ENCODE measurements around the gene CFAP251.
"Not testable (repeated sequence)": the region's sequence is repeated elsewhere in the genome, so short reads cannot be mapped to it uniquely, and the experiment has no call there.

CFAP251 gene

DNA sequence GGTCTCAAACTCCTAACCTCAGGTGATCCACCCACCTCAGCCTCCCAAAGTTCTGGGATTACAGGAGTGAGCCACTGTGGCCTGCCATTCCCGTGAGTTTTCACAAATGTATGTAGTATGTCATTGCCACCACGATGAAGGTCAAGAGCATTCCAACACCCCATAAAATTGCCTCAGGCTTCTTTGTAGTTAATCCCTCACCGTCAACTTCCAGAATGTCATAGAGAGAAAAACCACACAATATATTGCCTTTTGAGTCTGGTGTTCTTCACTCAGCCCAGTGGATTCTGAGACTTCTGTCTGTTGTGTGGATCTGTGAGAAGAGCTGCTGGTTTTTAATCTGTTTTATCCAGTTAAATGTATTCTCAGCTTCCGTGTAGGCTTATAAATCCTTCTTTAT is 12.6 kb upstream of the CFAP251 start:
- no peak for ATAC-seq

- no peak for ATAC-seq
These were observed 9.7 kb upstream of the CFAP251 start for GRCh38 chr12:121908702-121909101.

DNA sequence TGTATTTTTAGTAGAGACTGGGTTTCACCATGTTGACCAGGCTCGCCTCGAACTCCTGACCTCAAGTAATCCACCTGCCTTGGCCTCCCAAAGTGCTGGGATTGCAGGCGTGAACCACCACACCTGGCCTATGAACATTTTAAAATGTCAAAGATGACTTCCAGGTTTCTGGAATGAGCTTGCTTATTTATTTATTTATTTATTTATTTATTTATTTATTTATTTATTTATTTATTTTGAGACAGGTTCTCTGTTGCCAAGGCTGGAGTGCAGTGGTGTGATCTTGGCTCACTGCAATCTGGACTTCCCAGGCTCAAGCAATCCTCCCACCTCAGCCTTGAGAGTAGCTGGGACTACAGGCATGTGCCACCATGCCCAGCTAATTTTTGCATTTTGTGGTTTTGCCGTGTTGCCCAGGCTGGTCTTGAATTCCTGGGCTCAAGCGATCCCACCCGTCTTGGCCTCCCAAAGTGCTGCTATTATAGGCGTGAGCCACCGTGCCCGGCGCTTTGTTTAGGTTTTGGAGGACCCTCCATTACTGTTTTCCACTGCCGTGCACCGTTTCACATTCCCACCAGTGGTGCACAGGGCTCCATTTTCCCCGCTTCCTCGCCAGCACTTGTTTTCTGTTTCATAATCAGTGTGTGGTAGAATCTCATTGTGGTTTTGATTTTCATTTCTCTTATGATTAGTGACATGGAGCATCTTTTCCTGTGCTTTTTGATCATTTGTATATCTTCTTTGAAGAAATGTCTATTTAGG is 6.4 kb upstream of the CFAP251 start:
- peak in 1 of 2 donors; percentile 64 for ATAC-seq

GRCh38 chr12:121915841-121916321 is 2.5 kb upstream of the CFAP251 start:
- ATAC-seq: no peak

DNA sequence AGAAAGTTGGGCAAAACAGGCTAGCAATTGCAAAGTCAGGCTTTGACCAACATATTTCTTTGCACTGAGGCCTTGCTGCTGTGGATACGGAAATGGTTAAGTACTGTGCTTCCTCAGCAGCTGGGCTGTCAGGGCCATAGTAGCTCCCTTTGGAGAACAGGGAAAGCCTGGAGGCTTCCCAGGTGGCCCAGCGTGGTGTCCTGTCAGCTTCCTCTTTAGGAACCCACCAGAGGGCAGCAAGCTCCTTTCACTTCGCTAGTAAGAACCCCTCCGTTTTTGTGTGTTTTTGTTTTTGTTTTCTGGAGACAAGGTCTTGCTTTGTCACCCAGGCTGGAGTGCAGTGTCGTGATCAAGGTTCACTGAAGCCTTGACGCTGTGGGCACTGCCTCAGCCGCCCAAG is 1.7 kb upstream of the CFAP251 start:
- no peak for ATAC-seq

- ATAC-seq: peak in 1 of 2 donors; percentile 30
These were observed 267 bp downstream of the CFAP251 start for GRCh38 chr12:121918679-121919038.

DNA sequence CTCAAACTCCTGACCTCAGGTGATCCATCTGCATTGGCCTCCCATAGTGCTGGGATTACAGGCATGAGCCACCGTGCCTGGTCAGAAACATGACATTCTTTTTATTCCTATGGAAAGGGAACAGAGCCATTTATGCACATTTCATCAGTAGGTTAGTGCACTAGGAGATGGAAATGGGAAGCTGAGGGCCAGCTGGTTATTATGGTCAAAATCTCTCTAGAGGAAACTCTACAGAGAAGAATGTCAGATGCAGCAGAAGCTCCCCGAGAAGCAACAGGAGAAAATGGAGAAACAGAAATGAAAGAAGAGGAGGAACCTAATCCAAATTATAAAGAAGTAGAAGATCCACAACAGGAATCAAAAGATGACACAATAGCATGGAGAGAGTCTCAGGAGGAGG is 2.7 kb downstream of the CFAP251 start:
- ATAC-seq: no peak

GRCh38 chr12:121925358-121925695 is 6.9 kb downstream of the CFAP251 start:
- no peak for ATAC-seq

DNA sequence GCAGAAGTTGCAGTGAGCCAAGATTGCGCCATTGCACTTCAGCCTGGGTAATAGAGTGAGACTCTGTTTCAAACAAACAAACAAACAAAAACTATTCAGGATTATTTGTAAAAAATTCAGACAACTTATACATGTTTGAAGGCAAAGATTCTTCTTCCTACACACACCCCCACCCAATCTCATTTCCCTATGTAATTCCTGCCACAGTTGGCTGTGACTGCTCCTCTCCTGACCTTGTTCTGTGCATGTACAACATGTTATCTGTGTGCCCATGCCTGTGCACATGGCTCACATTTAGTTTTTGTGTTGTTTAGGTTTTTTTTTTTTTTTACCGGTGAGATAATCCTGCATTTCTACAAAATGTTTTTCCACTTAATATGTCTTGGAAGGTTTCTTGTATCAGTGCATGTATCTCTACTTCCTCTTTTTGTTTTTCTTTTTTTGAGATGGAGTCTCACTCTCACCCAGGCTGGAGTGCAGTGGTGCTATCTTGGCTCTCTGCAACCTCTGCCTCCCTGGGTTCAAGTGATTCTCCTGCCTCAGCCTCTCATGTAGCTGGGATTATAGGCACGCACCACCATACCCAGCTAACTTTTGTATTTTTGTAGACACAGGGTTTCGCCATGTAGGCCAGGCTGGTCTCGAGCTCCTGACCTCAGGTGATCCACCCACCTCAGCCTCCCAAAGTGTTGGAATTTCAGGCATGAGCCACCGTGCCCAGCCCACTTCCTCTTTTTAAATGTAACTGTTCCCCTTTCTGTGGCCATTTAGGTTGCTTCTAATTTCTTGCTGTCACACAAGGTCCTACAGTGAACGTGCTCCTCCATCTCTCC is 8.7 kb downstream of the CFAP251 start:
- no peak for ATAC-seq

GRCh38 chr12:121927813-121928212 is 9.4 kb downstream of the CFAP251 start:
- no peak for ATAC-seq

DNA sequence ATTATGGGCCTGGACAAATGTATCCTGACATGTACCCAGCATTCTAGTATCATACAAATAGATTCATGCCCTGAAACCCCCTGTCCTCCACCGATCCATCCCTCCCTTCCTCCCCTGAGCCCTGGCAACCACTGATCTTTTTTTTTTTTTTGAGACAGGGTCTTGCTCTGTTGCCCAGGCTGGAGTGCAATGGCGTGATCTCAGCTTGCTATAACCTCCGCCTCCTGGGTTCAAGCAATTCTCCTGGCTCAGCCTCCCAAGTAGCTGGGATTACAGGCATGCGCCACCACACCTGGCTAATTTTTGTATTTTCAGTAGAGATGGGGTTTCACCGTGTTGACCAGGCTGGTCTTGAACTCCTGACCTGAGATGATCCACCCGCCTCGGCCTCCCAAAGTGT is 11.2 kb downstream of the CFAP251 start:
- ATAC-seq: not testable (repeated sequence)

GRCh38 chr12:121930862-121931261 is 12.5 kb downstream of the CFAP251 start:
- ATAC-seq: no peak

- no peak for ATAC-seq
These were observed 13.8 kb downstream of the CFAP251 start for GRCh38 chr12:121932176-121932536.

DNA sequence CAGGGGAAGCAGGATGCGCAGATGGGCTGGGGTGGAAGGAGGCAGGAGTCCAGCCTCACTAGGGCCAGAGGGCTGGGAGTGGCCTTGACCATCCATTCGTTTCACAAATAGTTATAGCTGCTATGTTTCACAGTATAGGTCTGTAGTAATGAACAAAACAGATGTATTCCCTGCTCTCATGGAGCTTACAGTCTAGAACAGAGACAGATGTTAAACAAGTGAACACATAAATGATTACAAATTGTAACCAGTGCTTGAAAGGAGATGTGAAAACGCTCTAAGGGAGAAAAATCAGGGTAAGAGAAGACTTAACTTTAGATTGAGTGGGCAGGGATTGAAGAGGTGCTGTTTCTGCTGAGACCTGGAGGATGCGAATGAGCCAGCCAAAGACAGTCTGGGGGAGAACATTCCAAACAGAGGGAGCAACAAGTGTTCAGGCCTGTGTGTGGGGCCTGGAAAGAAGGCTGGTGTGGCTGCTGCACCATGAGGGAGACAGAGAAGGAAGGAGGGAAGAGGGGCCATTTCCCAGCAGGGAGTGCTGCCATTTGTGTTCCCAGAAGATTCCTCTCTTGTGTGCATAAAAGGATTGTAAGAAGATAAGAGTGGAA is 14.6 kb downstream of the CFAP251 start:
- no peak for ATAC-seq

- ATAC-seq: no peak
These were observed 15.3 kb downstream of the CFAP251 start for GRCh38 chr12:121933522-121934308.

DNA sequence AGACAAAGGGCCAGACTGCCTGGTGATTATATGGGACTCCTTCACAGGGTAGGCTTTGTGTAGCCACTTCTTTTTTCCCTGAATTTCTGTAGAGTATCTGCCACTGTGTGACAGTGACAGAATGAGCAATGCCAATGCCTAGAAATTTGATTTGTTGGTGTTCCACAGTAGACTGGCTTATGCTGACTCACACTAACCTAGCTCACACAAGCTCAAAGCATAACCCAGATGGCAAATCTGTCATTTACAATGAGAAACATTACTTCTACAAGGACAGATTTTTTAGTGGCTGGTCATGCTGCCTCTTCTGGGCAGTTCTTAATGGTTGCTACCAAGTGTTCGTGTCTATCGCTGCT is 15.9 kb downstream of the CFAP251 start:
- ATAC-seq: no peak

GRCh38 chr12:121937654-121938053 is 19.3 kb downstream of the CFAP251 start:
- ATAC-seq: no peak

- no peak for ATAC-seq
These were observed 20.8 kb downstream of the CFAP251 start for GRCh38 chr12:121939186-121939585.

DNA sequence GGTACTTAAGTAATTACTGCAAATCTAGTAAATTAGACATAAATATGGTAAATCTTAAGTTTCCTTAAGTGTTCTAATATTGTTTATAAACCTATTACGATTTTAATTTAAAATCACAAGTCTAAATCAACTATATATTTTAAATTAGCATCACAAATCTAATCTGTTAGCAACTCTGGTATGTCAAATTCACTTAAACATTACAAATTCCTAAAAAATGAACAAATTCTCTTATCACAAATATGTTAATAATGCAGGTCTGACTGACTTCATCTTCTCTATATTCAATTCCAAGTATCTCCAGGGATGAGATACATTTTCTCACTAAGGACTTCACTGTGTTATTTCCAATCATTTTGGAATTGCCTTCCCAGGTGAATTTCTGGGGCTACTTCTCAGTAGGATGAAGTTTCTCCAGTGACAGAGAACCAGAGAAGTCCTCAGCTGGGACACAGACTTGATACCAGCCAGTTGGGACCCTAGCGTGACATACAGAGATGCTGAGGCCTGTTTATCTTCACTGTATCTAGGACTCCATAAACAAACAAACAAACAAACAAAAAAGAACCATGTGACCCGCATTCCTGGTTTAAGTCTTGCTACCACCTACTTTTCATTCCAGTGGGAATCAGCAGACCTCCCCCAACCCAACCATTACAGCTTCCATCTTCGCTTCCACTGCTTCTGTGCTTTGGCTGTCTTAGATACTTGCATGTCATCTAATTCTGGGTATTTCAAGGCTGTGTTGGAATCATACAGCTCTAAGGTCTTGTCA is 21.8 kb downstream of the CFAP251 start:
- ATAC-seq: no peak

DNA sequence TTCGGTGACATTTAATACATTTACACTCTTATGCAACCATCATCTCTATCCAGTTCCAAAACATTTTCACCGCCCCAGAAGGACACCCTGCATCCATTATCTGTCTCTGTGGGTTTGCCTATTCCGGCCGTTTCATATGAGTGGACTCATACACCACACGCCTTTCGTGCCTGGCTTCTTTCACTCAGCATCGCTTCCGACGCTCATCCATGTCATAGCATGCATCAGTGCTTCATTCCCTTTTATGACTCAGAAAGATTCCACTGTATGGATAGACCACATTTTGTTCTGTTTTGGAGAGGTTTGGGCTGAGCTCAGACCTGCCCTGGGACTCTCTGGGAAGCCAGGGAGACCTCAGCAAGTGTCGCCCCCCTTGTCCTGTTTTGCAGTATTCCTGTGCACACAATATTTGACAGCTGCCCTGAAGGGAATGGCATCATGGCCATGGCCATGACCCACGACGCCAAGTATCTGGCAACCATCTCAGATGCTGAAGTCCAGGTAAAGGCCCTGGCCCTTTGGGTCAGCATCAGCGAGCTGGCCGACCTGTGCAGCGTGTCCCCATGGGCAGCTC is 23.8 kb downstream of the CFAP251 start:
- ATAC-seq: no peak

DNA sequence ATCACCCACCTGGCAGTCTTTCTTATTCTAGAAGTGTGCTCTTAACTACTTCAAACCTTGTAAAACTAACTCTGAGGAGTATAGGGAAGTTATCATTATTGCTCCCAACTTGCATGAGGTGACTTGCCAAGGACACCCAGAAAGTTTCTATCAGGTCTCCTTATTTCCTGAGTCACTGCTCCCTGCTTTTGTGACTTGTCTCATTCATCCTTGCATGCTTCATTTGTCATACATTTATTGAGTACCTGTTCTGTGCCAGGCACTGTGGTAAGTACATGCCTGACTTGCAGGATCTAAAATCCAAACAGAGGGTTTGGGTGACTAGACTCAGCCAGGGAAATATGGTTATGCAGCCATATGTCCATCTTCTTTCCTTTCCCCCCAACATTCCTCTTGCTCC is 25.5 kb downstream of the CFAP251 start:
- ATAC-seq: no peak

Data from activated CD4-positive, CD25-positive, alpha-beta regulatory T cell treated with anti-CD3 and anti-CD28 coated beads, Interleukin-2, amount 50 U/mL, for 24 hours (primary cell).